PC-3 (cell line): ENCODE measurements around the gene BTD. TPM values are rescaled to one million over a fixed set of nuclear protein-coding genes. Genes with fewer than 3 reads are reported as not detected.

ENCODE experiments used
- ATAC-seq: fragments of 200-7000 bp; cut with Tn5 transposase; 2 replicates; pipeline ENCODE4 v1.9.1; 2020; ENCODE audit warnings: mild to moderate bottlenecking, moderate library complexity
- BruUV-seq: library from RNA; stranded (reverse); fragments of 400-500 nt; replicated peaks from 2 replicates; lab custom pipeline; 2021; lab: Mats Ljungman, UMichigan
- CTCF ChIA-PET: fragments of 300-600 bp; sonication (Branson Sonifier 250); formaldehyde crosslinking; loops from one replicate; lab custom pipeline; 2022; ENCODE audit warnings: antibody characterized with exemption; lab: Charles Lee
- POLR2A ChIA-PET: fragments of 300-600 bp; sonication (Branson Sonifier 250); formaldehyde crosslinking; loops from one replicate; lab custom pipeline; 2022; ENCODE audit warnings: antibody characterized with exemption; ENCODE audit not compliant: unreplicated experiment; lab: Charles Lee
- DNase-seq: peaks from one replicate; pipeline ENCODE4 v3.0.0-alpha.2; 2015
- H2AFZ ChIP-seq: fragments of 300-600 bp; sonication (generic); 2 replicates; pipeline ENCODE4 v1.6.0; 2016; ENCODE audit warnings: antibody characterized with exemption, low read length
- H3F3A ChIP-seq: fragments of 300-600 bp; sonication (generic); one replicate; pipeline ENCODE4 v1.6.0; 2017; ENCODE audit warnings: antibody characterized with exemption, low read length, control low read depth, mild to moderate bottlenecking; ENCODE audit not compliant: unreplicated experiment
- H3K27ac ChIP-seq: fragments of 300-600 bp; sonication (generic); 2 replicates; pipeline ENCODE4 v1.5.1; 2016; ENCODE audit warnings: mild to moderate bottlenecking, low read length
- H3K27me3 ChIP-seq: fragments of 300-600 bp; sonication (generic); 2 replicates; pipeline ENCODE4 v1.6.1; 2016; ENCODE audit warnings: low read length, mixed read lengths
- H3K36me3 ChIP-seq: fragments of 300-600 bp; sonication (generic); 2 replicates; pipeline ENCODE4 v1.6.1; 2016; ENCODE audit warnings: low read depth, mixed run types, low read length, mixed read lengths
- H3K4me1 ChIP-seq: fragments of 300-600 bp; sonication (generic); 2 replicates; pipeline ENCODE4 v1.5.1; 2016; ENCODE audit warnings: low read length; ENCODE audit not compliant: insufficient read depth
- H3K4me2 ChIP-seq: fragments of 300-600 bp; sonication (generic); 2 replicates; pipeline ENCODE4 v1.6.0; 2016; ENCODE audit warnings: low read length
- H3K4me3 ChIP-seq: fragments of 300-600 bp; sonication (generic); 2 replicates; pipeline ENCODE4 v1.5.1; 2016; ENCODE audit warnings: mild to moderate bottlenecking, low read length, mixed read lengths
- H3K79me2 ChIP-seq: fragments of 300-600 bp; sonication (generic); 2 replicates; pipeline ENCODE4 v1.6.1; 2017; ENCODE audit warnings: low read length, mixed read lengths
- H3K9ac ChIP-seq: fragments of 300-600 bp; sonication (generic); 2 replicates; pipeline ENCODE4 v1.6.0; 2016; ENCODE audit warnings: mild to moderate bottlenecking, low read length
- H3K9me2 ChIP-seq: fragments of 300-600 bp; sonication (generic); replicated peaks from 2 replicates; pipeline ENCODE4 v1.6.1; 2016; ENCODE audit warnings: mixed run types, low read length, mixed read lengths
- H3K9me3 ChIP-seq: fragments of 300-600 bp; sonication (generic); 2 replicates; pipeline ENCODE4 v1.6.1; 2016; ENCODE audit warnings: low read length, mixed read lengths
- H4K20me1 ChIP-seq: fragments of 300-600 bp; sonication (generic); 2 replicates; pipeline ENCODE4 v1.6.1; 2016; ENCODE audit warnings: low read length, mixed read lengths
- CTCF ChIP-seq: fragments of 300-600 bp; sonication (generic); conservative IDR thresholded peaks from 2 replicates; pipeline ENCODE4 v1.5.1; 2017; ENCODE audit warnings: antibody characterized with exemption, low read depth, mild to moderate bottlenecking, low read length
- EZH2 ChIP-seq: fragments of 300-600 bp; sonication (generic); IDR thresholded peaks from one replicate; pipeline ENCODE4 v1.6.1; 2017; ENCODE audit warnings: antibody characterized with exemption, mild to moderate bottlenecking, low read length; ENCODE audit not compliant: unreplicated experiment
- EZH2phosphoT487 ChIP-seq: fragments of 300-600 bp; sonication (generic); IDR thresholded peaks from 2 replicates; pipeline ENCODE4 v1.6.1; 2018; ENCODE audit warnings: mild to moderate bottlenecking, antibody characterized with exemption, low read length, borderline replicate concordance
- intact Hi-C: fragments of 100-400 bp; cut with micrococcal nuclease; formaldehyde crosslinking; loops from 2 replicates; pipeline ENCODE4 v1.9.0; 2023
- total RNA-seq: library from RNA; depleted of rRNA; stranded (reverse); fragments of >200 nt; gene quantifications from 2 replicates; pipeline ENCODE4 v1.2.3, GENCODE V29; 2014

The BTD gene
- total RNA-seq, 1 experiment from 2014 or later, result 11.7 TPM

GRCh38 chr3:15637131-15637951, 35.8 kb downstream of the BTD start:
- Histone ChIP-seq H3K27ac (peak overlapping the region; percentile 97), H3K36me3 (no peaks in the 10 kb centered on the region), H3K4me3 (no peak overlapping the region), H3K9ac (no peak overlapping the region; the same call in 1 of the 2 replicates), H3K27me3 (no peaks in the 10 kb centered on the region), H3F3A (peaks cover 14% of the 10 kb centered on the region), H2AFZ (no peak overlapping the region), H3K9me3 (no peaks in the 10 kb centered on the region), H4K20me1 (no peaks in the 10 kb centered on the region), H3K9me2 (no peaks in the 10 kb centered on the region), H3K4me1 (peaks cover 60% of the 10 kb centered on the region), H3K79me2 (no peaks in the 10 kb centered on the region), H3K4me2 (no peak overlapping the region)
- ATAC-seq (no peak), DNase-seq (no peak)
- no peak for TF ChIP-seq EZH2
- no peak for TF ChIP-seq EZH2phosphoT487
- TF ChIP-seq CTCF, result no peak
- CTCF ChIA-PET, result interaction anchor here (0.5 kb wide), 1 partner anchor 611 kb away, joined by 4 read pairs; no protein-coding TSS in a partner anchor
- intact Hi-C loops, result loop anchor here (10.0 kb wide), 1 partner anchor 607 kb away; no protein-coding TSS in a partner anchor
- BruUV-seq, result no TSS peak
- POLR2A ChIA-PET, result no interaction called here

- no peaks in the 10 kb centered on the region for H3K27me3 ChIP-seq
- H3K9me3 ChIP-seq, result no peaks in the 10 kb centered on the region
- H3K9ac ChIP-seq, result no peak overlapping the region
- H4K20me1 ChIP-seq, result no peaks in the 10 kb centered on the region
- CTCF ChIA-PET, result no interaction called here
- POLR2A ChIA-PET, result no interaction called here
- peaks cover 14% of the 10 kb centered on the region for H3F3A ChIP-seq
- no TSS peak for BruUV-seq
- H3K4me1 ChIP-seq, result peaks cover 51% of the 10 kb centered on the region
- no peak overlapping the region for H3K4me2 ChIP-seq
- H3K27ac ChIP-seq, result no peak overlapping the region
- H3K36me3 ChIP-seq, result no peaks in the 10 kb centered on the region
- H3K9me2 ChIP-seq, result no peaks in the 10 kb centered on the region
- DNase-seq (no peak), ATAC-seq (no peak)
- intact Hi-C loops, result loop anchor here (10.0 kb wide), 1 partner anchor 606 kb away; no protein-coding TSS in a partner anchor
- H2AFZ ChIP-seq, result no peak overlapping the region
- no peak for TF ChIP-seq EZH2
- no peak for TF ChIP-seq EZH2phosphoT487
- TF ChIP-seq CTCF, result no peak
- H3K4me3 ChIP-seq, result no peak overlapping the region
- no peaks in the 10 kb centered on the region for H3K79me2 ChIP-seq
These were observed 36.8 kb downstream of the BTD start for GRCh38 chr3:15638193-15638890.
